GM12878 (cell line): ENCODE measurements around the gene BCAS3. TPM values are rescaled to one million over a fixed set of nuclear protein-coding genes. Genes with fewer than 3 reads are reported as not detected.

ENCODE experiments used
- ATAC-seq: fragments of 200-7000 bp; cut with Tn5 transposase; 3 replicates; pipeline ENCODE4 v1.9.1; 2020; ENCODE audit warnings: mild to moderate bottlenecking, moderate library complexity
- BruUV-seq: library from RNA; stranded (reverse); fragments of 400-500 nt; replicated peaks from 2 replicates; lab custom pipeline; 2021; lab: Mats Ljungman, UMichigan
- CTCF ChIA-PET: fragments of 300-600 bp; sonication (Branson Sonifier 250); formaldehyde crosslinking; extraction: SDS; loops from one replicate; lab custom pipeline; 2021; ENCODE audit warnings: inconsistent platforms; lab: Yijun Ruan, JAX
- POLR2A ChIA-PET: fragments of 350-600 bp; formaldehyde crosslinking; extraction: SDS; loops from one replicate; lab custom pipeline; 2021; ENCODE audit warnings: inconsistent platforms; lab: Charles Lee
- RAD21 ChIA-PET: fragments of 300-600 bp; sonication (Branson Sonifier 250); formaldehyde crosslinking; loops from one replicate; lab custom pipeline; 2023; ENCODE audit warnings: antibody characterized with exemption; ENCODE audit not compliant: unreplicated experiment; lab: Charles Lee
- SMC1A ChIA-PET: fragments of 300-600 bp; sonication (Branson Sonifier 250); formaldehyde crosslinking; loops from one replicate; lab custom pipeline; 2023; ENCODE audit not compliant: unreplicated experiment, uncharacterized antibody; lab: Charles Lee
- DNase-seq: peaks from one replicate; pipeline ENCODE4 v3.0.0-alpha.2; 2011; ENCODE audit warnings: low read depth, low spot score
- FAIRE-seq: peaks from 3 replicates; lab custom pipeline; 2011; peaks lifted over from hg19 to GRCh38; lab: Jason Lieb, UNC
- H2AFZ ChIP-seq: 2 replicates; pipeline ENCODE4 v1.6.0; 2011; ENCODE audit warnings: low read depth, low read length, control low read depth; ENCODE audit not compliant: control insufficient read depth
- H3K27ac ChIP-seq: 2 replicates; pipeline ENCODE4 v1.5.1; 2011; ENCODE audit warnings: control low read depth; ENCODE audit not compliant: control insufficient read depth, insufficient read depth
- H3K27me3 ChIP-seq, 2 experiments: replicated peaks in 1 of 2; 2 replicates each; pipeline versions ENCODE4 v1.6.0 to v1.6.1; 2011; ENCODE audit warnings: low read length in 1 of 2; ENCODE audit not compliant: control insufficient read depth in 2 of 2, insufficient read depth in 2 of 2
- H3K36me3 ChIP-seq, 2 experiments: 2 replicates each; pipeline ENCODE4 v1.5.1; 2011; ENCODE audit warnings: low read length in 1 of 2; ENCODE audit not compliant: control insufficient read depth in 2 of 2, insufficient read depth in 2 of 2
- H3K4me1 ChIP-seq: 2 replicates; pipeline ENCODE4 v1.6.1; 2011; ENCODE audit warnings: mild to moderate bottlenecking, low read length, moderate library complexity, mixed read lengths; ENCODE audit not compliant: control insufficient read depth, insufficient read depth
- H3K4me2 ChIP-seq: 2 replicates; pipeline ENCODE4 v1.6.0; 2011; ENCODE audit warnings: control low read depth; ENCODE audit not compliant: control insufficient read depth, insufficient read depth
- H3K4me3 ChIP-seq: fragments of 200-600 bp; sonication (generic); 2 replicates; pipeline ENCODE4 v1.5.1; 2016
- H3K79me2 ChIP-seq: 2 replicates; pipeline ENCODE4 v1.6.0; 2011; ENCODE audit warnings: low read length; ENCODE audit not compliant: control insufficient read depth, insufficient read depth
- H3K9ac ChIP-seq: 2 replicates; pipeline ENCODE4 v1.8.0; 2011; ENCODE audit warnings: low read length, control low read depth, mixed read lengths; ENCODE audit not compliant: control insufficient read depth, insufficient read depth
- H3K9me3 ChIP-seq: replicated peaks from 3 replicates; pipeline ENCODE4 v1.5.1; 2011; ENCODE audit warnings: mild to moderate bottlenecking, low read length; ENCODE audit not compliant: control insufficient read depth, insufficient read depth
- H4K20me1 ChIP-seq: 2 replicates; pipeline ENCODE4 v1.6.0; 2011; ENCODE audit not compliant: control insufficient read depth, insufficient read depth
- ASH2L ChIP-seq: fragments of 300-600, 200-600 bp; sonication (generic); IDR thresholded peaks from 2 replicates; pipeline ENCODE4 v1.6.1; 2017; ENCODE audit warnings: low read depth, mild to moderate bottlenecking, borderline replicate concordance
- BMI1 ChIP-seq: fragments of 450-650 bp; IDR thresholded peaks from 2 replicates; pipeline ENCODE4 v1.6.1; 2016; ENCODE audit warnings: mild to moderate bottlenecking, moderate library complexity, borderline replicate concordance
- CEBPB ChIP-seq, 2 experiments: fragments of 150-350 bp in 1 of 2; IDR thresholded peaks; 2 replicates each; pipeline ENCODE4 v1.6.1; 2012 to 2014; ENCODE audit warnings: low read depth in 2 of 2, low read length in 2 of 2, borderline replicate concordance in 1 of 2, inconsistent platforms in 1 of 2
- CHD4 ChIP-seq: fragments of 200-600 bp; sonication (generic); IDR thresholded peaks from 2 replicates; pipeline ENCODE4 v1.6.1; 2016; ENCODE audit warnings: mild to moderate bottlenecking
- DPF2 ChIP-seq: fragments of 450-650 bp; IDR thresholded peaks from 2 replicates; pipeline ENCODE4 v1.6.1; 2017; ENCODE audit warnings: mild to moderate bottlenecking
- ESRRA ChIP-seq: IDR thresholded peaks from 2 replicates; pipeline ENCODE4 v1.6.1; 2012; ENCODE audit warnings: mild to moderate bottlenecking, low read length, improper control_type of control experiment
- GATAD2B ChIP-seq: fragments of 450-650 bp; conservative IDR thresholded peaks from 2 replicates; pipeline ENCODE4 v1.6.1; 2017; ENCODE audit warnings: low read depth, mild to moderate bottlenecking, moderate library complexity
- HDGF ChIP-seq: fragments of 450-650 bp; IDR thresholded peaks from 2 replicates; pipeline ENCODE4 v1.6.1; 2016; ENCODE audit warnings: antibody characterized with exemption
- JUND ChIP-seq: IDR thresholded peaks from 2 replicates; pipeline ENCODE4 v1.6.1; 2012; ENCODE audit warnings: low read depth, mild to moderate bottlenecking, low read length, improper control_type of control experiment, moderate library complexity
- KLF5 ChIP-seq: fragments of 450-650 bp; IDR thresholded peaks from 2 replicates; pipeline ENCODE4 v1.6.1; 2014; ENCODE audit warnings: mild to moderate bottlenecking; ENCODE audit not compliant: partially characterized antibody
- LARP7 ChIP-seq: fragments of 450-650 bp; IDR thresholded peaks from 2 replicates; pipeline ENCODE4 v1.6.1; 2017; ENCODE audit warnings: mild to moderate bottlenecking
- MTA2 ChIP-seq: fragments of 450-650 bp; IDR thresholded peaks from 2 replicates; pipeline ENCODE4 v1.6.1; 2016; ENCODE audit warnings: low read depth, mild to moderate bottlenecking, moderate library complexity
- MYB ChIP-seq: fragments of 150-350 bp; IDR thresholded peaks from 2 replicates; pipeline ENCODE4 v1.6.1; 2014; ENCODE audit warnings: mild to moderate bottlenecking, low read depth, low read length, borderline replicate concordance
- NFYB ChIP-seq: IDR thresholded peaks from 2 replicates; pipeline ENCODE4 v1.6.1; 2011; ENCODE audit warnings: low read depth, mild to moderate bottlenecking, low read length, improper control_type of control experiment, moderate library complexity; ENCODE audit not compliant: insufficient read depth
- NR2C1 ChIP-seq: fragments of 450-650 bp; IDR thresholded peaks from 2 replicates; pipeline ENCODE4 v1.6.1; 2017; ENCODE audit warnings: antibody characterized with exemption, mild to moderate bottlenecking, moderate library complexity
- POU2F2 ChIP-seq: IDR thresholded peaks from 3 replicates; pipeline ENCODE4 v1.6.1; 2011; ENCODE audit warnings: low read depth, mild to moderate bottlenecking, low read length, borderline replicate concordance
- RAD21 ChIP-seq: IDR thresholded peaks from 2 replicates; pipeline ENCODE4 v1.6.1; 2011; ENCODE audit warnings: mild to moderate bottlenecking, low read depth, low read length, moderate library complexity; ENCODE audit not compliant: insufficient read depth
- RELA ChIP-seq: fragments of 450-650 bp; IDR thresholded peaks from 2 replicates; pipeline ENCODE4 v1.8.0; 2014; ENCODE audit warnings: borderline replicate concordance; ENCODE audit not compliant: partially characterized antibody
- SPI1 ChIP-seq: IDR thresholded peaks from 2 replicates; pipeline ENCODE4 v1.6.1; 2011; ENCODE audit warnings: low read depth, mild to moderate bottlenecking, low read length, moderate library complexity, borderline replicate concordance; ENCODE audit not compliant: insufficient read depth
- ZBED1 ChIP-seq: IDR thresholded peaks from 2 replicates; pipeline ENCODE4 v1.6.1; 2016; ENCODE audit warnings: borderline replicate concordance
- ZNF24 ChIP-seq: fragments of 450-650 bp; IDR thresholded peaks from 2 replicates; pipeline ENCODE4 v1.6.1; 2017; ENCODE audit warnings: antibody characterized with exemption, mild to moderate bottlenecking
- ZNF274 ChIP-seq: IDR thresholded peaks from one replicate; pipeline ENCODE4 v1.8.0; 2011; ENCODE audit not compliant: insufficient read length, insufficient read depth
- ZNF384 ChIP-seq: IDR thresholded peaks from 2 replicates; pipeline ENCODE4 v1.6.1; 2012; ENCODE audit warnings: low read depth, mild to moderate bottlenecking, low read length, improper control_type of control experiment, borderline replicate concordance
- ZNF622 ChIP-seq: fragments of 450-650 bp; IDR thresholded peaks from 2 replicates; pipeline ENCODE4 v1.6.1; 2017; ENCODE audit warnings: mild to moderate bottlenecking, inconsistent platforms
- ZZZ3 ChIP-seq: IDR thresholded peaks from 2 replicates; pipeline ENCODE4 v1.6.1; 2011; ENCODE audit warnings: low read depth; ENCODE audit not compliant: control insufficient read depth, insufficient read length
- WGBS: methylation state at CpG from one replicate; pipeline ENCODE4 v1.1.6; 2016; ENCODE audit warnings: low lambda C conversion rate; ENCODE audit not compliant: insufficient replicate concordance, insufficient coverage; ENCODE audit errors: missing lambda C conversion rate; 5-methylcytosine and 5-hydroxymethylcytosine counted together
- in situ Hi-C: fragments of 300-500 bp; cut with MboI; formaldehyde crosslinking; loops from 9 replicates; pipeline ENCODE4 v1.14.3; 2018; ENCODE audit warnings: mixed read lengths
- intact Hi-C: fragments of 100-400 bp; cut with micrococcal nuclease; formaldehyde crosslinking; loops from one replicate; pipeline ENCODE4 v1.14.2; 2022; ENCODE audit not compliant: unreplicated experiment
- polyA plus RNA-seq, 11 experiments: library from polyadenylated mRNA; depleted of rRNA in 4 of 11; unstranded in 6 of 11; stranded (reverse) in 5 of 11; fragments of >200 nt; fragmentation: Nextera tagmentation in 4 of 11; fragmentation: Illumina TruSeq in 1 of 11; extraction: Ambion mirVana in 4 of 11; extraction: Trizol in 1 of 11; gene quantifications; 1 replicate in 1 of 11; 2 replicates in 10 of 11; pipeline versions ENCODE4 v1.2.1 to v1.2.3, GENCODE V29; 2011 to 2016; ENCODE audit warnings: inconsistent platforms in 2 of 11, missing spikeins in 2 of 11, low read depth in 1 of 11
- total RNA-seq, 4 experiments: library from RNA; depleted of rRNA in 3 of 4; stranded (reverse); fragments of >200 nt in 3 of 4; fragmentation: Illumina TruSeq in 1 of 4; extraction: Trizol in 1 of 4; gene quantifications; 2 replicates each; pipeline versions ENCODE4 v1.2.1 to v1.2.3, GENCODE V29; 2013 to 2021
- TF ChIP-seq, protein P1 (sequence below): fragments of 450-650 bp; IDR thresholded peaks from 2 replicates; pipeline ENCODE4 v1.6.1; 2017; ENCODE audit warnings: borderline replicate concordance
- TF ChIP-seq, protein P2 (sequence below): IDR thresholded peaks from 2 replicates; pipeline ENCODE4 v1.6.1; 2011; ENCODE audit warnings: low read depth, mild to moderate bottlenecking, low read length, moderate library complexity, borderline replicate concordance; ENCODE audit errors: extremely low read depth

Gene BCAS3
- total and polyA plus RNA-seq, 10 of the 15 experiments (the other 5 are each of a cell fraction or from before 2014, with no cell fraction given), result 2.1 to 11.0 (median 6.6) TPM

- TF ChIP-seq HDGF (no peak), RAD21 (no peak), ASH2L (no peak), POU2F2 (no peak), MYB (no peak), KLF5 (no peak), LARP7 (no peak), SPI1 (no peak), JUND (no peak)
- TF ChIP-seq, protein P1, sequence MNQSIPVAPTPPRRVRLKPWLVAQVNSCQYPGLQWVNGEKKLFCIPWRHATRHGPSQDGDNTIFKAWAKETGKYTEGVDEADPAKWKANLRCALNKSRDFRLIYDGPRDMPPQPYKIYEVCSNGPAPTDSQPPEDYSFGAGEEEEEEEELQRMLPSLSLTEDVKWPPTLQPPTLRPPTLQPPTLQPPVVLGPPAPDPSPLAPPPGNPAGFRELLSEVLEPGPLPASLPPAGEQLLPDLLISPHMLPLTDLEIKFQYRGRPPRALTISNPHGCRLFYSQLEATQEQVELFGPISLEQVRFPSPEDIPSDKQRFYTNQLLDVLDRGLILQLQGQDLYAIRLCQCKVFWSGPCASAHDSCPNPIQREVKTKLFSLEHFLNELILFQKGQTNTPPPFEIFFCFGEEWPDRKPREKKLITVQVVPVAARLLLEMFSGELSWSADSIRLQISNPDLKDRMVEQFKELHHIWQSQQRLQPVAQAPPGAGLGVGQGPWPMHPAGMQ, result no peak
Observed at GRCh38 chr17:60916043-60916442, 238.4 kb downstream of the BCAS3 start (continued).

DNA sequence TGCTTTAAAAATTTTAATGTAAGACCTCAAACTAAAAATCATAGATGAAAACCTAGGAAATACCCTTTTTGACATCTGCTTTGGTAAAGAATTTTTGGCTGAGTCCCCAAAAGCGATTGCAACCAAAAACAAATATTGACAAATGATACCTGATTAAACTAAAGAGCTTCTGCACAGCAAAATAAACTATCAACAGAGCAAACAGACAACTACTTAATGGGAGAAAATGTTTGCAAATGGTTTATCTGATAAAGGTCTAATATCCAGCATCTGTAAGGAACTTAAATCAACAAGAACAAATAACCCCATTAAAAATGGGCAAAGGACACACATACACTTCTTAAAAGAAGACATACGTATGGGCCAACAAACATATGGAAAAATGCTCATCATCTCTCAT lies 242.5 kb downstream of the BCAS3 start:
- Histone ChIP-seq H3K79me2 (no peaks in the 10 kb centered on the region), H3K9ac (no peak overlapping the region), H2AFZ (no peak overlapping the region), H3K9me3 (no peaks in the 10 kb centered on the region; the same call in 2 of the 3 replicates), H3K4me3 (no peak overlapping the region), H3K4me2 (no peak overlapping the region), H3K27ac (no peak overlapping the region), H3K27me3 (no peaks in the 10 kb centered on the region), H3K4me1 (no peaks in the 10 kb centered on the region), H3K36me3 (no peaks in the 10 kb centered on the region), H4K20me1 (no peaks in the 10 kb centered on the region)
- no peak for FAIRE-seq
- DNase-seq, result no peak
- WGBS, result 72% methylated on average over 2 of the region's 2 CpGs
- ATAC-seq, result no peak
- ChIA-PET RAD21 (no interaction called here), CTCF (no interaction called here), SMC1A (no interaction called here), POLR2A (no interaction called here)
- no TSS peak for BruUV-seq
- intact Hi-C loops, result no loop called here
- in situ Hi-C loops, result no loop called here
- no peak for TF ChIP-seq ZNF384
- TF ChIP-seq NR2C1, result no peak
- no peak for TF ChIP-seq ZNF622
- TF ChIP-seq GATAD2B, result no peak
- no peak for TF ChIP-seq KLF5
- TF ChIP-seq ASH2L, result no peak
- TF ChIP-seq CEBPB (IDR thresholded peaks at IDR 0.05; ENCODE audit: borderline replicate concordance in 1 of 2, low read depth in 2 of 2, low read length in 2 of 2), result no peak
- no peak for TF ChIP-seq NFYB
- TF ChIP-seq RELA, result no peak
- no peak for TF ChIP-seq CHD4
- no peak for TF ChIP-seq DPF2
- no peak for TF ChIP-seq MTA2
- no peak for TF ChIP-seq ZNF274
- TF ChIP-seq, protein P2, sequence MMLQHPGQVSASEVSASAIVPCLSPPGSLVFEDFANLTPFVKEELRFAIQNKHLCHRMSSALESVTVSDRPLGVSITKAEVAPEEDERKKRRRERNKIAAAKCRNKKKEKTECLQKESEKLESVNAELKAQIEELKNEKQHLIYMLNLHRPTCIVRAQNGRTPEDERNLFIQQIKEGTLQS, result no peak
- no peak for TF ChIP-seq ZZZ3
- TF ChIP-seq BMI1, result no peak
- no peak for TF ChIP-seq ESRRA
- TF ChIP-seq ZBED1, result no peak
- TF ChIP-seq ZNF24, result no peak
